Measurements from ENCODE around the gene DNAH10. TPM values are rescaled to one million over a fixed set of nuclear protein-coding genes. Genes with fewer than 3 reads are reported as not detected.

The DNAH10 gene
- total and polyA plus RNA-seq, 11 donors: 0.04 to 0.45 (median 0.23) TPM; not detected in 4

DNA sequence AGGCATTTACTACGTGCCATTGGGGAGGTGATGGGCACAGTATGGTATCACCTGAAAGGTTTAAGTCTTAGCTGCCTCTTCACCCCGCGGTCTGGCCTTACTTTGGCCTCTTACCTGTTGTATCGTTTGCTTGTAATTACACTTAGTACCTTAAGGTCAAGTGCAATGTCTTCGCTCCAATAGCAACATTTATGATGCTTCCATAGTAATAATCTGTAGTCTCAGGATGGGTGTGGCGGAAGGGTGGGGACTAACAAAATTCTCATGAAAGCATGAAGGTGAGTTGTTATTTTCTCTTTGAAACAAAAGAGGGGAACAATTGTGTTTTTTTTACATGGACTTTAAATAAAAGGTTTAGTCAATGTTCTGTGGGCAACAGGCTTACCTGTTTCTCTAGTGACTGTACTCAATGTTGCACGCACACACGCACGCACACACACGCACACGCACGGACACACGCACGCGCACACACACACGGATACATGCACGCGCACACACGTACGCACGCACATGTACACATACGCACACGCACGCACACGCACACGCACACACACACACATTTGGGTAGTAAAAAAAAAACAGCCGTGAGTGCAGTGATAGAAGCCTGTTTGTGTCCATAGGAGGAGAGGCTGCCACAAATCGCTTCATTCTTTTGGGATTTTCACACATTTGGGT, 91.4 kb downstream of the DNAH10 start:
- H3K4me1 ChIP-seq: no peaks in the 10 kb centered on the region
- H3K9me3 ChIP-seq: no peaks in the 10 kb centered on the region
- intact Hi-C loops (cut with DNase I): no loop called here
- no peak overlapping the region for H3K4me3 ChIP-seq
- ATAC-seq: no peak
- DNase-seq: peak in 1 of 5 donors; percentile 20
- H3K27me3 ChIP-seq: peaks cover 0 to 30% (median 0%) of the 10 kb centered on the region in 9 donors
- TF ChIP-seq POLR2A (IDR thresholded peaks at IDR 0.05): no peak
- TF ChIP-seq, protein P1, sequence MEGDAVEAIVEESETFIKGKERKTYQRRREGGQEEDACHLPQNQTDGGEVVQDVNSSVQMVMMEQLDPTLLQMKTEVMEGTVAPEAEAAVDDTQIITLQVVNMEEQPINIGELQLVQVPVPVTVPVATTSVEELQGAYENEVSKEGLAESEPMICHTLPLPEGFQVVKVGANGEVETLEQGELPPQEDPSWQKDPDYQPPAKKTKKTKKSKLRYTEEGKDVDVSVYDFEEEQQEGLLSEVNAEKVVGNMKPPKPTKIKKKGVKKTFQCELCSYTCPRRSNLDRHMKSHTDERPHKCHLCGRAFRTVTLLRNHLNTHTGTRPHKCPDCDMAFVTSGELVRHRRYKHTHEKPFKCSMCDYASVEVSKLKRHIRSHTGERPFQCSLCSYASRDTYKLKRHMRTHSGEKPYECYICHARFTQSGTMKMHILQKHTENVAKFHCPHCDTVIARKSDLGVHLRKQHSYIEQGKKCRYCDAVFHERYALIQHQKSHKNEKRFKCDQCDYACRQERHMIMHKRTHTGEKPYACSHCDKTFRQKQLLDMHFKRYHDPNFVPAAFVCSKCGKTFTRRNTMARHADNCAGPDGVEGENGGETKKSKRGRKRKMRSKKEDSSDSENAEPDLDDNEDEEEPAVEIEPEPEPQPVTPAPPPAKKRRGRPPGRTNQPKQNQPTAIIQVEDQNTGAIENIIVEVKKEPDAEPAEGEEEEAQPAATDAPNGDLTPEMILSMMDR (IDR thresholded peaks at IDR 0.05): no peak
- H3K36me3 ChIP-seq: no peaks in the 10 kb centered on the region
- WGBS, 4 donors: 86 to 91% (median 89%) methylated on average over 28 of the region's 28 CpGs
- H3K27ac ChIP-seq: no peak overlapping the region

DNA sequence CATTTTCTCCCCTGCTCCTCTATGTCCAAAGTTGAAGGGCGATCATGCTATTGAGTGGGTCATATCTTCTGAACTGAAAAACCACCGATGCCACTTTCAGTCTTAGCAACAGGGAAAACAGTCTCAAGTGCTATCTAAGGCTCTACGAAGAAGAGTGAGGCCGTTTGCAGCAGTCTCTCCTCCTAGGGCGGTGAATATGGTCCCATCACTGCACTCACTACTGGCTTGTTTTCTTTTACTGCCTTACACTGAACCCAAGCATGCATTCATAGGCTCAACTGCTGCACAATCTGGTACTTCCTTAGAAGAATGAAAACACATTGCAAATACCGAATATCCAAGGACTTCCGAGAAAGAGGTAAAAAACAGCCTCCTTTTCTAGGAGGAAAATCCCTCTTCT, 92.1 kb downstream of the DNAH10 start:
- WGBS, 4 donors: 67 to 75% (median 70%) methylated on average over 7 of the region's 7 CpGs
- intact Hi-C loops (cut with DNase I): no loop called here
- Histone ChIP-seq H3K36me3 (no peaks in the 10 kb centered on the region), H3K4me3 (no peak overlapping the region), H3K9me3 (no peaks in the 10 kb centered on the region), H3K4me1 (no peaks in the 10 kb centered on the region), H3K27ac (no peak overlapping the region), H3K27me3 (peaks cover 0 to 32% (median 0%) of the 10 kb centered on the region in 9 donors)
- no peak for DNase-seq
- TF ChIP-seq POLR2A (IDR thresholded peaks at IDR 0.05): no peak
- TF ChIP-seq, protein P1 (IDR thresholded peaks at IDR 0.05): no peak
- ATAC-seq: no peak

DNA sequence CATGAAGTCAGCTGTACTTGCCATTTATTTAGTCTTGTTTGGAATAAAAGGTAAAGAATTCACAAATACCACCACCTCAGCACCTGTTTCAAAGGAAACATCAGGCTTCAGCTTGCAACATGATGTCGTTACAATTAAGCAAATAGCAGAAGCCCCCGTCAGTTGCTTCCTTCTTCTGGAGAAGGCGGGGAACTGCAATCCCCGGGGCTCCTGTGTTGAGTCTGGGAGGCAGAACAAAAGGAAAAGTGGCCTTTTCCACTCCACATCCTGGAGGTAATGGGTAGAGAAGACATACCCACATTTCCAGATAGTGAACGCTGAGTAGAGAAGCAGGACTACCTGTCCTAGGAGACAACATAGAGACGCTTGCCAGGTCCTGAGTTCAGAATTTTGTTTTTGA, 92.8 kb downstream of the DNAH10 start:
- H3K9me3 ChIP-seq: no peaks in the 10 kb centered on the region
- ATAC-seq (no peak), DNase-seq (no peak)
- no peaks in the 10 kb centered on the region for H3K4me1 ChIP-seq
- TF ChIP-seq, protein P1 (IDR thresholded peaks at IDR 0.05): no peak
- TF ChIP-seq POLR2A (IDR thresholded peaks at IDR 0.05): no peak
- intact Hi-C loops (cut with DNase I): no loop called here
- H3K36me3 ChIP-seq: no peaks in the 10 kb centered on the region
- WGBS, 4 donors: 50 to 59% (median 56%) methylated on average over 6 of the region's 6 CpGs
- peaks cover 0 to 32% (median 0%) of the 10 kb centered on the region in 9 donors for H3K27me3 ChIP-seq
- H3K4me3 ChIP-seq: no peak overlapping the region
- no peak overlapping the region for H3K27ac ChIP-seq

DNA sequence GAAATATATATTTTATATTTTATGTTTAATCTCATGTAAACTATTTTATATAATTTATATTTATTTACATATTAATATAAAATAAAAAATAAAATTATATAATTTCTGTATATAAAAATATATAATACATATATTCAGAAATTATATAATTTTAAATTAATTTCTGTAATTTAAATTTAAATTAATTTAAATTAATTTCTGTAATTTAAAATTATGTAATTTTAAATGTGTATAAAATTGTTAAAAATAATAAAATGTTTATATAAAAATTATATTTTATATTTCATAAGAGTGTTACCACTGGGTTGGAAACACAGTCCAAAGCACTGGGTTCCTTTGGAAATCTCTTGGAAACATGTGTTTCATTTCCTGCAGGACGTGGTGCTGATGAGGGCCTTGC, 94.6 kb downstream of the DNAH10 start:
- H3K36me3 ChIP-seq: no peaks in the 10 kb centered on the region
- no peak overlapping the region for H3K27ac ChIP-seq
- no peak for ATAC-seq
- peaks cover 0 to 32% (median 0%) of the 10 kb centered on the region in 9 donors for H3K27me3 ChIP-seq
- TF ChIP-seq, protein P1 (IDR thresholded peaks at IDR 0.05): no peak
- TF ChIP-seq POLR2A (IDR thresholded peaks at IDR 0.05): no peak
- intact Hi-C loops (cut with DNase I): no loop called here
- no peaks in the 10 kb centered on the region for H3K4me1 ChIP-seq
- 70 to 74% (median 71%) methylated on average over 1 of the region's 1 CpG for WGBS, 4 donors
- no peak overlapping the region for H3K4me3 ChIP-seq
- DNase-seq: no peak
- H3K9me3 ChIP-seq: no peaks in the 10 kb centered on the region
